ENCODE results near the gene AGBL5.
A peak's percentile ranks its signal among the peaks of the same experiment; 100 is the strongest.

AGBL5 gene

GRCh38 chr2:27050996-27051901 lies at the start of gene AGBL5:
AGBL5 (plus strand) TSS chr2:27051668; CDS start chr2:27052959, 1,291 bp downstream.
- DNase-seq (ENCODE audit: low read depth) = peak; percentile 97

DNA sequence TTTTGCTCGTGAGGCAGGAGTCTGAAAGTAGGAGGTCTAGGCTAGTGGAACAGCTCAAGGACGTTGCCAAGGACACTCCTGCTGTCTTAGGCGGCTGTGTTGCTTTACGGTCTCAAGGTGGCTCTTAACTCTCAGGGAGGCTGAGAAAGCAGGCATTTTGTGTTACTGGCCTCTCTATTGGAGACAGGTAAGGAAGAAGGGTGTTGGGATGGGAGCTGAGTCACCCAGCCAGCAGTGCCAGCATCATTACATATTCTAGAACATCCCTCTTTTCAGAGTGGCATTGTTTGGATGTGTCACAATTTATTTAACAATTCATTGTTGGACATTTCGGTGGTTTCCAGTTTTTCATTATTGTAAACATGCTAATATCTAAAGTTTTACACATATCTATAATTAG lies 49.5 kb upstream of the AGBL5 start:
- DNase-seq (ENCODE audit: low read depth) = no peak

DNA sequence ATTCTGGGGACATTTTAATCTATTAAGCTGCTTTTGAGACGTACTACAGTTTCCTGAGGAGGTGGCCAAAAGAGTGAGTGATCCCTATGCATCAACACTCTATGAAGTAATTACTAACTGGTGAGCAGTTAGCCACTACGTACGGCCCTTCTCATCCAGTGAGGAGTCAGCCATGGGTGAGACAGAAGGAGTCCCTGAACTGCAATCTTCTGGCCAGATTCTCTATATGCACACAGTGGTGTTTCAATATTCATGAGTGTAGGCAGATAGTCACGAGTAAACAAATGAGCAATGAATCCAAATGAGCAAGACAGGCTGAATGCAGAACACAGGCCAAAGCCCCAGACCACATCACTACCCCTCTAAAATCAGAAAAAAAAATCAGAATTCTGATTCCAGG lies 48.5 kb upstream of the AGBL5 start:
- DNase-seq (ENCODE audit: low read depth) = no peak

DNA sequence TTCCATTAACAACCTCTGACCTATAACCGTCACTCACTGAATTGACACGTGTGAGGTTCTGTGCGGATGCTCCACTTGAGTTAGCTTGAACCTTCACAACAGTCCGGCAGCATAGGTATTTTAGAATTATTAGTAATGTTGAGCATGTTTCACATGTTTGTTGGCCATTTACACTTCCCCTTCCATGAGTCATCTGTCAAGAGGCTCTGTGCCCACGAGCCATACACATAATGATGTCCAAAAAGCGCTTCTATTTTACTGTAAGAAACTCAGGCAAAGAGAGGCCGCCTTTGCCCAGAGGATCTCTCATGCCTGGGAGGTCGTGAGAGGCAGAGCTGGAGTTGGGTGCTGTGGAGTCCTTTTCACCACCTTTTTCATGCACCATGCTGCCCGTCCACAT lies 47.6 kb upstream of the AGBL5 start:
- DNase-seq (ENCODE audit: low read depth) = peak; percentile 30

DNA sequence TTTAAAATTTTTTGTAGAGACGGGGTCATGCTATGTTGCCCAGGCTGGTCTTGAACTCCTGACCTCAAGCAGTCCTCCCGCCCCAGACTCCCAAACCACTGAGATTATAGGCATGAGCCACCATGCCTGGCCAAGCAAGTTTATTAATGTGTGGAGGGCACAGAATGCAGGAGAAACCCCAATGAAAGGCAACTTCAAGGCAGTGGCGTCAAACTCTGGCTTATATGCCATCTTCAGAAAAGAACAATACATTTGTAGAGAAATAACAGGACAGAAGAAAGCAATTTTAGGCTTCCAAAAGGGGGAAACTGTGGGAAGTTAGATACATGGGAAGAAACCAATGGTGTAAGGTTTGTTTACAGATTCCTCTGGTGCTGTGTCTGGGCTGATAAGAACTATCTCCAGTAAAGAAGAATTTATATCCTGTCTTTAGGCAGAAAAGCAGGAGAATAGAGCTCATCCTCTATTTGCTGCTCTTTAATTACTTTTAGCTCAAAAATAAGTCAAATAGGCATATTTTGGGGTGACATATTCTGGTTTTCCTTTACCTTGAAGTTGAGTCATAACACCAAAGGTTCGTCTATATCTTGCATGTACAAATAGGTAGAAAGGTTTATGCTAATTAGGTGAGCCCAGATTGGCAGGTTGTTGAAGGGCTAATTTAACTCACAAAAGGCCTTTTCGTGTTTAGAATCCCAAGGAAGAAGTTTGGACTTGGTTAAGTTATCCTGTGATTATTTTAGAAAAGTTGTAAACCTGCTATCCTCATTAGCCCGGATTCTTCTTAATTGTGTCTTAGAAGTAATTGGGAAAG lies 44.7 kb upstream of the AGBL5 start:
- DNase-seq (ENCODE audit: low read depth) = no peak

- no peak for DNase-seq (ENCODE audit: low read depth)
These were observed 43.8 kb upstream of the AGBL5 start for GRCh38 chr2:27007416-27008374.

DNA sequence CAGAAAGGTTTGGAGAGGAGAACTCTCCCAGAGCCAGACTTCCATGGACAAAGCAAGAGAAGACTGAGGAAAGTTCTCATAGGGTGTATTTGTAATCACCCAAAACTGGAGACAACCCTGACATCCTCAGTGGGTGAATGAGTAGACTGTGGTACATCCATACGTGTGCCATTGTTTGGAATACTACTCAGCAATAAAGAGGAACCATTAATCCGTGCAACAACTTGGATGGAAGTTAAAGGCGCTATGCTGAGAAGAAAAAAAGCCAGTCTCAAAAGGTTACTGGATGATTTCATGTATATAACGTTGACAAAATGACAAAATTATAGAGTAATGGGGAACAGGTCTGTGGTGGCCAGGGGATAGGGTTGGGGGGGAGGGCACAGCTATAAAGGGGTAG lies 42.8 kb upstream of the AGBL5 start:
- DNase-seq (ENCODE audit: low read depth) = no peak

DNA sequence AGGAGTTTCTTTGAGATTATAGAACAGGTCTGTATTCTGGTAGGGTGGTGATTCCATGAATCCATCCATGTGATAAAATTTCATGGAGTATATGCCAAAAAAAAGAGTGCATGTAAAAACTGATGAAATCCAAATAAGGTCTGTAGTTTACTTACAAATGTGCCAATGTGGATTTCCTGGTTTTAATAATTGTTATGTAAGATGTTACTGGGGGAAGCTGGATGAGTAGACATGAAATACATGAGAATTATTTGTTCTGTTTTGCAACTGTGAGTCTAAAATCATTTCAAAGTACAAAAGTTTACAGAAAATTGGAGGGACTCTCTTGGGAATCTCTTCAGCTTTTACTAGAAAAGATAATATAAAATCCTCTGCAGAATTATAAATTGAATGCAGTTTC lies 42.4 kb upstream of the AGBL5 start:
- no peak for DNase-seq (ENCODE audit: low read depth)

GRCh38 chr2:27009716-27010115 lies 41.8 kb upstream of the AGBL5 start:
- no peak for DNase-seq (ENCODE audit: low read depth)

DNA sequence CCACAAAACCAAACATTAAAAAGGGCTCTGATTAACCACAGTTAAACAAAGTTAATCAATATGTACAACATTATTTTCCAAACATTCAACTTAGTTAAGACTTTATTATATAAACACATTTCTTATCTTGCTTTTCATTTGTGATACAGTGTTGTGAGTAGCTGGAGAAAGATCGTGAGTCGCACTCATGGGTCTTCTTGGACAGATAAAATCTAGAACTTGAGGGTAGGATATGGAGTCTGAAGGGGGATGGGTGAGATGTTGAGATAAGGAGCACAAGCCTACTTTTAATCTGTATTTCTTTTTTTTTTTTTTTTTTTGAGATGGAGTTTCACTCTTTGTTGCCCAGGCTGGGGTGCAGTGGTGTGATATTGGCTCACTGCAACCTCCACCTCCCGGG lies 41.3 kb upstream of the AGBL5 start:
- DNase-seq (ENCODE audit: low read depth) = no peak

GRCh38 chr2:27013738-27014137 lies 37.7 kb upstream of the AGBL5 start:
- no peak for DNase-seq (ENCODE audit: low read depth)

DNA sequence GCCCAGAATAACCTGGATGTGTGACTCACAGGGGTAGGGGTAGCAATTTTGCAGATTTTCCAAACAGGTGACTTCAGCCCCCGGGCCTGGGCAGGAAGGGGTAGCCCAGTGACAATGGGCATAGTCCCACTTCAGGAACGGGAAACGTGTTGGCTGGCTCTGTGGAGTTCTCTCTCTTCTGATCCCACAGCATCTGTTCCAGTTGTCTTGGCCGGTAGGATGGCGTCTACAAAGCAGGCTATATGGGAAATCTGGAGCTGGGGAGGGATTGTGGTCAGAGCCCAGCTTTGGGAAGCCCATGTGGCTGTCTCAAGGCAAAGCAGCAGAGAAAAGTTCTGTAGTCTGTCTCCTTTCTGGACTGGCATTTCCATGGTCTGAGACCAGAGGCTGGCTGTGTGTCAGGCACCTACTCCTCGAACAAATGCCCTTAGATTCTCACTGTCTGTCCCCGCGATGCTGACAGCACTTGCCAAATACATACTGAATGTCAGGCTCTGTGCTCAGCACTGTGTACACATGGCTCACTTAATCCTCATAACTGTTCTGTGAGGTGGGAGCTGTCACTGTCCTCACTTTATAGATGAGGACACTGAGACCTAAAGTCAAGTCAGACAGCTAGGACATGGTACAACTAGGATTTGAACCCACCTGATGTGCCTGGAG lies 36.6 kb upstream of the AGBL5 start:
- no peak for DNase-seq (ENCODE audit: low read depth)

DNA sequence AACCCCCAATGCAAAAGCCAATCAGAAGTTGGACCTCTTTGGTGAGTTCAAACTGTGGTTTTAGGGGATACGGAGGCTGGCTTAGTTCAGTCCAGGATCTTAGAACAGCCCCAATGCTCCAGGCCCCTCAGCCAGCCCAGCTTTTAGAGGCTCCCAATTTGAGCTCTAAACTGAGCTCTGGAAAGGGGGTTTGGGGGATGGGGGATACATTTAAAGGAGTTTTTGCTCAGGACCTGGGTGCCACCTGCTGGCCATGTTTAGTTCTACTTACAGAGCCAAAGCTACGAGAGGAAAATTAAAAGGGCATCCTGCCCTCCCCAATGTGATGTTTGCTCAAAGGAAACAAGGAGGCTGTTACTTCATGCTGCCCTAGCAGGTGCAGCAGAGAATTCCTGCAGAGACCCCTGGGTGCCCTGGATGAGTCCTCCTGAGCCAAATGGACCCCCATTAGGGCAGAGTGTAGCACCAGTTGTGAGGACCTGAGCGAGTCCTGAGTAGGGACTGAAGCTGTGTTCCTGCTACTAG lies 34.6 kb upstream of the AGBL5 start:
- DNase-seq (ENCODE audit: low read depth) = no peak

DNA sequence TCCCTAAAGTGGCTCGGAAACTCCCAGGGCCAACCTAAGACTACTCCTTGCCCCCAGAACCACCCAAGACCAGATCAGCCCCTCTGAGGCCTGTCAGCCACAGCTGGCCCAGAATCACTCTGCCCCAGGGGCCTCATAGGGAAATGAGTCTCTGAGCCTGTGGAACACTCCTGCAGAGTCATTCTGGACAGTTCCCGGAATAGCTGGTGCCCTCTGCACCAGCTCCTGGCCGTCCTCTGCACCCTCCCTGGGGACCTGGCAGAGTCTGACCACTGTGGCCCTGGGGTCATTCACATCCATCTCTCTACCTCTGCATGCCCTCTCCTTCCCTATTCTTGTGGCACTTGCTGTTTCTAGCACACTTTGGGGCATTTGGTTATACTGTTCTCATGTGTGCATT lies 33.3 kb upstream of the AGBL5 start:
- DNase-seq (ENCODE audit: low read depth) = no peak

GRCh38 chr2:27019459-27019858 lies 32.0 kb upstream of the AGBL5 start:
- no peak for DNase-seq (ENCODE audit: low read depth)

- DNase-seq (ENCODE audit: low read depth) = no peak
These were observed 31.3 kb upstream of the AGBL5 start for GRCh38 chr2:27019931-27020855.

- DNase-seq (ENCODE audit: low read depth) = no peak
These were observed 30.0 kb upstream of the AGBL5 start for GRCh38 chr2:27021253-27022049.

- no peak for DNase-seq (ENCODE audit: low read depth)
These were observed 27.7 kb upstream of the AGBL5 start for GRCh38 chr2:27023740-27024139.

GRCh38 chr2:27024188-27024587 lies 27.3 kb upstream of the AGBL5 start:
- DNase-seq (ENCODE audit: low read depth) = no peak

Measured in HS-5 (cell line).